ENCODE data around the gene CCNB3.

The CCNB3 gene

DNA sequence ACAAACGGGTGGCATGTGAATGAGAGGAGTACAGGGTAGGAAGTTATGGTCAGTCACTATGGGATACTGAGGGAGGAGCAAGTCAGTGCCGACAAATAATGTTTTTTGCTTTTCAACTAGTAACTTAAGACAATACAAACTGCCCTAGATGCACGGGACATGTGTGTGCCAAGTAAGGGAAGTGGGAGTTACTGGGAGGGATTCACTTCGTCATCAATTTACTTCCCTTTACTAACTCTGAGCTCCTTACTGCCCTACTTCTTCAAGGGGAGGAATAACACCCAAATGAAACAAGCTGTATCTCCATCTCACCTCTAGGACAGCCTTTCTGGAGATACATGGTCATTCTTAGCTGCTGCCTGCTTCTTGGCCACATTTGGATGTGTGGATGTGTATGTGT is 168.4 kb downstream of the CCNB3 start:
- DNase-seq: no peak

DNA sequence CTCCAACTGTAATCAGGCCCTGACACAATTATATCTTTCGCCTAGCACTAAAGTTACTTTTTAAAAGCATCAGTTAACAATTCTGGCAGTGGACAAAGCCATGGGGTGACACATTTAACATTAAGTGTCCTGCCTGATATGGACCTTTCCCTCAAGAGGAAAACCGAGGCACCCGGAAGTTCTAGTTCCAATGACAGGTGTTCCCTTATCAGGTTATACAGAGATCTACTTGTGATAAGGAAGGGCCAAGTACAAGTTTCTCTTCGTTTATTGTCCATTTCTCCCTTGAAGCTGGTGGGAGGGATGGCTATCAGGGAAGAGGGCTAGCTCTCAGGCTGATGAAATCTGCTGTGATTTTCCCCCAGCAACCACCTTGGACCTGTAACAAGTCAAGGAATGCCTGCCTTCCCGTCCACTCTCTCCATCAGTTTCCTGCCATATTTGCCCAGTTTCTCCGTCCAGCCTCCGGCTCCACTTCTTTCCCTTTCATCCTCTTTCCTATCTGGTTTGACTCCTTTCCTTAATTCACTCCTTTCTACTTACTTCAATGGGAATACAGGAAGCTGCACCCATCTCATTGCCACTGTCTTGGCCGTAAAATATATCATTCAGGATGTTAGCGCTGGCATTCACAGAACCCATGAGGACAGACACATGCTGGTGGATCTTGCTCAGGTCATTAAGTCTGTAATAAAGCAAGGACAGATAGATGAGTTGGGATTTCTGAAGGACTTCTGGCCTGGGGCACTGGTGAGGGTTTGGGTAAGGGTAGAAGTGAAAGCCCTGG is 171.1 kb downstream of the CCNB3 start:
- DNase-seq: no peak

DNA sequence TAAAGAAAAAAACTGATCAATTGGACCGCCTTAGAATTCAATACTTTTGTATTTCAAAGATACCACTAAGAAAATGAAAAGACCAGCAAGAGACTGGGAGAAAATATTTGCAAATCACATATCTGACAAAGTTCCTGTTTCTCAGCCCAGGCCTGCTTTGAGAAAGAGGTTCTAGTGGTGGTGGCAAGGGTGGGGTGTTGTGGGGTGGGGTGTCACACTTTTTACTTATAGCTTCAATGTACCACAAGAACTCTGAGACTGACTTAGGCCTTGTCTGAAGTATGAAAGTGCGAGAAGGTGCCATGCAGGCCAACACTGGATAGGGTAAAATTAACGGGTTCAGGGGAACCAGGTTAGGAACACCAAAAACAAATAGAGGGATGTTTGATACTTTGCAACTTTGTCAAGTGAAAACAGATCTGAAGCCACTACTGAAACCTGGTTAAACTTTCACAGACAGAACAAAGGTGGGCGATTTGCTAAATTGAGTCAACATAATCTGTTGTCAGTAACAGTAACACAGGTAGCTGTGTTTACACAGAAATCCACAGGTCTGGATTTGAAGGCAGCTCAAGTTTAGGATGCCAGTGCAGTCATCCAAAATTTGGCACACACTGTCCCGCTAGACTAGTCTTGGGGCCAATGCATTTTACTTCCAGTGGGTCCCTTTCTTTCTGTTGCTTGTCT is 177.3 kb downstream of the CCNB3 start:
- DNase-seq: no peak

DNA sequence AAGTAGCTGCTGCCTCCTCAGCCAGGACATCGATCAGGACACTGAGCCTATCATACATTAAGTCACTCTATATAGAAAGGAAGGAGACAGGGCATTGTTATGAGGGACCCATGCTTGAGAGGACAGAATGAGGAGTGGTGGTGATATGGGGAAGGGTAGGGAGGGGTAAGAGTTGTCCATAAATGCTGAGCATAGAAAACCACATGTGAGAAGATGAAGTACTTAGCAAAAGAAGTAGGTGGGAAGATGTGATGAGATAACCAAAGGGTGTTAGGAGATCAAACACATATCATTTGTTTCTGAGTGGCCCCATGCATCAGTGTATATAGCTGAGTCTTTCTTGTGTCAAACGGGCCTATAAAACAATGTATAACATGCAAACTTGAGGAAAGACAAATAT is 182.0 kb downstream of the CCNB3 start:
- DNase-seq: no peak

DNA sequence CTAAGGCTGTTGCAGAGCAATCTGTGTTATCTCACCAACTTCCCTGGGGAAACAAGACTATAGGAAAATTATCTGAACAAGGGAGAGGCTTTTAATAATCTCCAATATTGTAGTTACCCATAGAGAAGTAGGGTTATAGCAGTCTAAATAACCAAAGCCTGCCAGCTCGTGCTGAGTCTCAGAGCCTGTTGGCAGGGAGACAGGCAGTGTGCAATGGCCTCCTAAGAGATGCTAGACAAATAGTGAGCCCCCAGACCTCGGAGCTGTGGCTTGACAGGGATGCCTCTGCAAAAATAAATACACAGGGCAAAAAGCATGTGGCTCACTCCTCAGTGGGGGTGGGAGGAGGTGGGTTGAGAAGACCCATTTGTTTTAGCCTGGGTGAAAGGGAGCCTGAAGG is 189.3 kb downstream of the CCNB3 start:
- no peak for DNase-seq
